Neural progenitor cell (in vitro differentiated cells): ENCODE data around the gene KIAA0232. TPM values are rescaled to one million over a fixed set of nuclear protein-coding genes. Genes with fewer than 3 reads are reported as not detected.

Experiments used
- DNase-seq: peaks from one replicate; pipeline ENCODE4 v3.0.0-alpha.2; 2016; ENCODE audit warnings: low spot score
- H2AFZ ChIP-seq: fragments of 200-600 bp; sonication (generic); replicated peaks from 2 replicates; pipeline ENCODE4 v1.6.1; 2016; ENCODE audit warnings: antibody characterized with exemption
- H3F3A ChIP-seq: fragments of 200-600 bp; sonication (generic); 2 replicates; pipeline ENCODE4 v1.6.1; 2016; ENCODE audit warnings: antibody characterized with exemption, low read depth
- H3K27ac ChIP-seq: fragments of 200-600 bp; sonication (generic); 2 replicates; pipeline ENCODE4 v1.5.1; 2016; ENCODE audit warnings: mild to moderate bottlenecking
- H3K27me3 ChIP-seq: fragments of 200-600 bp; sonication (generic); 2 replicates; pipeline ENCODE4 v1.6.1; 2016; ENCODE audit warnings: mild to moderate bottlenecking, moderate library complexity
- H3K36me3 ChIP-seq: fragments of 200-600 bp; sonication (generic); 2 replicates; pipeline ENCODE4 v1.5.1; 2016
- H3K4me1 ChIP-seq: fragments of 200-600 bp; sonication (generic); 2 replicates; pipeline ENCODE4 v1.6.1; 2016; ENCODE audit warnings: mixed run types
- H3K4me2 ChIP-seq: fragments of 200-600 bp; sonication (generic); 2 replicates; pipeline ENCODE4 v1.6.1; 2016
- H3K4me3 ChIP-seq: fragments of 200-600 bp; sonication (generic); 2 replicates; pipeline ENCODE4 v1.5.1; 2016
- H3K79me2 ChIP-seq: fragments of 200-600 bp; sonication (generic); 2 replicates; pipeline ENCODE4 v1.6.1; 2016; ENCODE audit warnings: low read depth
- H3K9ac ChIP-seq: fragments of 200-600 bp; sonication (generic); 2 replicates; pipeline ENCODE4 v1.6.1; 2016
- H3K9me3 ChIP-seq: fragments of 200-600 bp; sonication (generic); 2 replicates; pipeline ENCODE4 v1.5.1; 2016; ENCODE audit warnings: low read depth
- H4K20me1 ChIP-seq: fragments of 200-600 bp; sonication (generic); 2 replicates; pipeline ENCODE4 v1.6.1; 2016; ENCODE audit warnings: low read depth
- H3K27ac Mint-ChIP-seq: 3 replicates; pipeline ENCODE4 v1.8.0; 2021; ENCODE audit warnings: mixed read lengths
- H3K27me3 Mint-ChIP-seq: 2 replicates; pipeline ENCODE4 v1.8.0; 2022; ENCODE audit warnings: low read depth, mild to moderate bottlenecking, inconsistent platforms, moderate library complexity, mixed read lengths; ENCODE audit not compliant: insufficient read depth
- H3K36me3 Mint-ChIP-seq: 3 replicates; pipeline ENCODE4 v1.8.0; 2021; ENCODE audit warnings: mixed read lengths
- H3K4me1 Mint-ChIP-seq: 3 replicates; pipeline ENCODE4 v1.8.0; 2021; ENCODE audit warnings: mixed read lengths
- H3K4me3 Mint-ChIP-seq: 3 replicates; pipeline ENCODE4 v1.8.0; 2021; ENCODE audit warnings: mild to moderate bottlenecking, moderate library complexity, mixed read lengths
- H3K9me3 Mint-ChIP-seq: 3 replicates; pipeline ENCODE4 v1.8.0; 2020; ENCODE audit warnings: mixed read lengths
- EZH2 ChIP-seq: fragments of 200-600 bp; sonication (generic); IDR thresholded peaks from 2 replicates; pipeline ENCODE4 v1.6.1; 2017; ENCODE audit warnings: antibody characterized with exemption, mild to moderate bottlenecking, moderate library complexity
- EZH2phosphoT487 ChIP-seq: fragments of 200-600 bp; sonication (generic); IDR thresholded peaks from 2 replicates; pipeline ENCODE4 v1.6.1; 2017; ENCODE audit warnings: antibody characterized with exemption
- total RNA-seq: library from RNA; depleted of rRNA; stranded (reverse); fragments of >200 nt; gene quantifications from 2 replicates; pipeline ENCODE4 v1.2.3, GENCODE V29; 2015; ENCODE audit warnings: low replicate concordance
- TF ChIP-seq, protein P1 (sequence below): fragments of 200-600 bp; sonication (generic); IDR thresholded peaks from 2 replicates; pipeline ENCODE4 v1.5.1; 2017; ENCODE audit warnings: antibody characterized with exemption, mild to moderate bottlenecking

Gene KIAA0232
- total RNA-seq, 1 donor from 2014 or later = 42.9 TPM

DNA sequence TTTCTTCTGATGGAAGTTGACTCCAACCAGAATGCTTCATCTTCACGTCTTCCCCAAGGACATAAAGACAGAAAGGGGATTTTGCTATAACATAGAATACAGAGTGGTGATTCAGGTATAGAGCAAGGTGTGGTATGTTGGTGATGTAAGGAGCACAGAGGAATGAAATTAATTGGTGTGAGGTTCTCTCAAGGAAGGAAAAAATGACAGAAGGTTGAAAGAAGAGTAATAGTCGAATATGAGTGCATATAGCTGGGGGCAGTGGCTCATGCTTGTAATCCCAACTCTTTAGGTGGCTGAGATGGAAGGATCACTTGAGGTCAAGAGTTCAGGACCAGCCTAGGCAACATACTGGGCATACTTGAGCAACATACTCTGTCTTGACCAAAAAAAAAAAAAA, 20.1 kb downstream of the KIAA0232 start:
- Mint-ChIP-seq H3K27ac (no peak overlapping the region), H3K4me1 (no peaks in the 10 kb centered on the region), H3K4me3 (no peak overlapping the region), H3K9me3 (no peaks in the 10 kb centered on the region), H3K27me3 (no peaks in the 10 kb centered on the region), H3K36me3 (peaks cover 23% of the 10 kb centered on the region)
- Histone ChIP-seq H3K27me3 (no peaks in the 10 kb centered on the region), H3K36me3 (peaks cover 4% of the 10 kb centered on the region), H3K4me2 (no peak overlapping the region), H3K27ac (no peak overlapping the region), H3K9me3 (no peaks in the 10 kb centered on the region), H3F3A (no peaks in the 10 kb centered on the region), H4K20me1 (peaks cover 95% of the 10 kb centered on the region), H3K4me1 (peaks cover 11% of the 10 kb centered on the region), H2AFZ (no peak overlapping the region), H3K79me2 (peaks cover 100% of the 10 kb centered on the region), H3K4me3 (no peak overlapping the region), H3K9ac (no peak overlapping the region)
- no peak for DNase-seq
- no peak for TF ChIP-seq EZH2phosphoT487
- TF ChIP-seq EZH2 = no peak

DNA sequence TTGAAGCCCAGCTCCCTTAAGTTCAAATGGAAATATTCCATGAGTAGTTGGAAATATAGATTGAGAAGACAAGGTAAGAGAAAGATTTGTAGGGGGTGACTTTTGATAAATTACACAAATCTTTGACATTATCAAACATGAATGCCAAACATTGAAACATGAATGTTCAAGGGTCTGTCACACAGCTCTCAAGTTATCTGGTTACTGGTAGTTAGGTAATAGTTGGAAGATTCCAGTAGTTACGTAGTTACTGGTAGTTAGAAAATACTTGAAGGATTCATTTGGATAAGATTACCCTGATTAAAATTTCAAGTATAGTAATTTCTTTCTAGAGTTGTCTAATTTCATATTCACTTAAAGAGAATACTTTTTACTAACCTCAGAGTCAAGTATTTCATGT, 20.7 kb downstream of the KIAA0232 start:
- H3K4me1 Mint-ChIP-seq = no peaks in the 10 kb centered on the region
- Histone ChIP-seq H3F3A (no peaks in the 10 kb centered on the region), H3K79me2 (peaks cover 100% of the 10 kb centered on the region), H4K20me1 (peaks cover 97% of the 10 kb centered on the region), H3K4me2 (no peak overlapping the region), H3K4me3 (no peak overlapping the region), H3K36me3 (peaks cover 4% of the 10 kb centered on the region), H3K9me3 (no peaks in the 10 kb centered on the region), H3K4me1 (peaks cover 11% of the 10 kb centered on the region), H3K27me3 (no peaks in the 10 kb centered on the region), H2AFZ (no peak overlapping the region), H3K9ac (no peak overlapping the region), H3K27ac (no peak overlapping the region)
- no peaks in the 10 kb centered on the region for H3K9me3 Mint-ChIP-seq
- H3K27ac Mint-ChIP-seq = no peak overlapping the region
- H3K36me3 Mint-ChIP-seq = peaks cover 25% of the 10 kb centered on the region
- no peak for DNase-seq
- H3K4me3 Mint-ChIP-seq = no peak overlapping the region
- no peaks in the 10 kb centered on the region for H3K27me3 Mint-ChIP-seq
- TF ChIP-seq EZH2phosphoT487 (no peak), EZH2 (no peak)
- TF ChIP-seq, protein P1, sequence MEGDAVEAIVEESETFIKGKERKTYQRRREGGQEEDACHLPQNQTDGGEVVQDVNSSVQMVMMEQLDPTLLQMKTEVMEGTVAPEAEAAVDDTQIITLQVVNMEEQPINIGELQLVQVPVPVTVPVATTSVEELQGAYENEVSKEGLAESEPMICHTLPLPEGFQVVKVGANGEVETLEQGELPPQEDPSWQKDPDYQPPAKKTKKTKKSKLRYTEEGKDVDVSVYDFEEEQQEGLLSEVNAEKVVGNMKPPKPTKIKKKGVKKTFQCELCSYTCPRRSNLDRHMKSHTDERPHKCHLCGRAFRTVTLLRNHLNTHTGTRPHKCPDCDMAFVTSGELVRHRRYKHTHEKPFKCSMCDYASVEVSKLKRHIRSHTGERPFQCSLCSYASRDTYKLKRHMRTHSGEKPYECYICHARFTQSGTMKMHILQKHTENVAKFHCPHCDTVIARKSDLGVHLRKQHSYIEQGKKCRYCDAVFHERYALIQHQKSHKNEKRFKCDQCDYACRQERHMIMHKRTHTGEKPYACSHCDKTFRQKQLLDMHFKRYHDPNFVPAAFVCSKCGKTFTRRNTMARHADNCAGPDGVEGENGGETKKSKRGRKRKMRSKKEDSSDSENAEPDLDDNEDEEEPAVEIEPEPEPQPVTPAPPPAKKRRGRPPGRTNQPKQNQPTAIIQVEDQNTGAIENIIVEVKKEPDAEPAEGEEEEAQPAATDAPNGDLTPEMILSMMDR = no peak

DNA sequence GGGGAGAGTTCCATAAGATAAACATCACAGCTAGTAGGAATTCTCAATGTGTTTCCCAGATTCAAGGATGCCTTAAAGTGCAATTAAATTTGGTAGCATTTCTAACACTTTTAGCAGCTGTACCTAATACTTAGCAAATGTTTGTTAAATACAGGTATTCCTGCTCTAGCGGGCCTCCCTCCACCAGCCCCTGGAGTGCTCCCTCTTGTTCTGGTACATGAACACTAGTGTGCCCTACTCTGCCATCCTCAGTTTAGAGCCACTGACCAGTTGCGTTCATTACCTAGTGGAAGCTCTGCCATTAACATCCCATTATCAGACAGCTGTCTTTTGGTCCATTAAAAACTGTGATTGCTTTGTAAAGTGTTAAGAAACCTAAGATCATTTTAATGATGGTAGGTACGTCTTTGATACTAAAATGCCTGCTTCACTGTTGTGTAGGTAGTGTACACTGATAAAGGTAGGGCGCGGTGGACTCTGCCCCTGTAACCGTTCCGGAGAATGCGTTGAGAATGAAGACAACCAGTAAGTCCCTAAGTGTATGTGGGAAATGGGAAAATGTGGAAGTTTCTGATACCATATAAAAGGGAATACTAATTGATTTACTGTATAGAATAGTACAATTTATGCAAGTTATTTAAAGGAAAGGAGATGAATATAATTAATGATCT, 21.7 kb downstream of the KIAA0232 start:
- Mint-ChIP-seq H3K27me3 (no peaks in the 10 kb centered on the region), H3K36me3 (peaks cover 30% of the 10 kb centered on the region), H3K9me3 (peaks cover 5% of the 10 kb centered on the region), H3K4me3 (no peak overlapping the region), H3K4me1 (no peaks in the 10 kb centered on the region), H3K27ac (no peak overlapping the region)
- Histone ChIP-seq H4K20me1 (peaks cover 97% of the 10 kb centered on the region), H3K9ac (no peak overlapping the region), H3K4me3 (no peak overlapping the region), H3K4me2 (no peak overlapping the region), H3K36me3 (peaks cover 2% of the 10 kb centered on the region), H3F3A (no peaks in the 10 kb centered on the region), H3K4me1 (peaks cover 11% of the 10 kb centered on the region), H3K9me3 (no peaks in the 10 kb centered on the region), H3K27me3 (no peaks in the 10 kb centered on the region), H3K79me2 (peaks cover 100% of the 10 kb centered on the region), H3K27ac (no peak overlapping the region), H2AFZ (no peak overlapping the region)
- DNase-seq = no peak
- TF ChIP-seq, protein P1 = no peak
- TF ChIP-seq EZH2phosphoT487 (no peak), EZH2 (no peak)

DNA sequence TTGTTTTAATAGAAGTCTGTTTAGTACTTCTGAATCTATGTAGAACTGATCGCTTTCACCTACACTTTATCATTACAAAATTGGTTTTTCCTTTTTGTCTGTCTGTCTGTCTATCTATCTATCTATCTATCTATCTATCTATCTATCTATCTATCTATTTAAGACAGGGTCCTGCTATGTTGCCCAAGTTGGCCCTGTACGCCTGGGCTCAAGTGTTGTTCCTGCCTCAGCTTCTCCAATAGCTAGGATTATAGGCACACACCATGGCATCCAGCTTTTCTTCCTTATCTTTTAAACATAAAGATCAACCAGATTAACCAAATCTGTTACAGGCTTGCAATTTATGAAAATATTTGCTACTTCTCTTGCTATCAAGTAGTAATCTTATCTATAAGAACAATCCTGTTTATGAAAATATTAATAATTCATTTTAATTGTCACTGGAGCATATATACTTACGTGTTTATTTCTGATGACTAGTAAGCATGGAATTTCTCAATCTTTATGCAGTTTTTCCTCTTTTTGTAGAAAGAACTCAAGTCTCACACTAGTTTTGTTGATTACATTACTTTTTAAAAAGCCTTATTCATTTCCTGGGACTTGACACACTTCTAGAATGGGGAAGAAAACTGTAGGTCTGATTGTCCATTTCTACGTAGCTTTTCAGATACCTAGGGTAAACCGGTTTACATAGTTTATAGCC, 24.5 kb downstream of the KIAA0232 start:
- Histone ChIP-seq H3K27me3 (no peaks in the 10 kb centered on the region), H3K4me1 (peaks cover 11% of the 10 kb centered on the region), H2AFZ (no peak overlapping the region), H3F3A (peaks cover 4% of the 10 kb centered on the region), H3K4me3 (no peak overlapping the region), H4K20me1 (peaks cover 83% of the 10 kb centered on the region), H3K9ac (no peak overlapping the region), H3K36me3 (no peaks in the 10 kb centered on the region), H3K27ac (no peak overlapping the region), H3K4me2 (no peak overlapping the region), H3K79me2 (peaks cover 100% of the 10 kb centered on the region), H3K9me3 (no peaks in the 10 kb centered on the region)
- Mint-ChIP-seq H3K9me3 (peaks cover 23% of the 10 kb centered on the region), H3K4me3 (no peak overlapping the region), H3K36me3 (peaks cover 45% of the 10 kb centered on the region), H3K27me3 (no peaks in the 10 kb centered on the region), H3K27ac (no peak overlapping the region), H3K4me1 (no peaks in the 10 kb centered on the region)
- TF ChIP-seq EZH2phosphoT487 (no peak), EZH2 (no peak)
- TF ChIP-seq, protein P1 = no peak
- no peak for DNase-seq
